Measurements from ENCODE around the gene GLT8D1. TPM values are rescaled to one million over a fixed set of nuclear protein-coding genes. Genes with fewer than 3 reads are reported as not detected.

GLT8D1 gene
- total RNA-seq, 1 donor from 2014 or later: 88.0 TPM

- Mint-ChIP-seq H3K4me3 (no peak overlapping the region), H3K9me3 (no peaks in the 10 kb centered on the region), H3K27me3 (ENCODE audit: insufficient read depth, low read depth) (no peaks in the 10 kb centered on the region), H3K36me3 (peaks cover 29% of the 10 kb centered on the region), H3K4me1 (no peaks in the 10 kb centered on the region), H3K27ac (no peak overlapping the region)
- peaks cover 5% of the 10 kb centered on the region for H3K36me3 ChIP-seq
- peaks cover 20% of the 10 kb centered on the region for H3K79me2 ChIP-seq (ENCODE audit: low read depth)
- H2AFZ ChIP-seq (replicated peaks): no peak overlapping the region
- no peaks in the 10 kb centered on the region for H3K9me3 ChIP-seq (ENCODE audit: low read depth)
- no peak overlapping the region for H3K27ac ChIP-seq
- DNase-seq (ENCODE audit: low spot score): no peak
- H3F3A ChIP-seq (ENCODE audit: low read depth): peaks cover 70% of the 10 kb centered on the region
- H3K4me3 ChIP-seq: no peak overlapping the region
- H3K9ac ChIP-seq: no peak overlapping the region
- H3K4me2 ChIP-seq: no peak overlapping the region
- H3K27me3 ChIP-seq: no peaks in the 10 kb centered on the region
- H3K4me1 ChIP-seq: no peaks in the 10 kb centered on the region
- H4K20me1 ChIP-seq (ENCODE audit: low read depth): no peaks in the 10 kb centered on the region
- TF ChIP-seq CTCF (IDR thresholded peaks at IDR 0.05) (no peak), EZH2phosphoT487 (IDR thresholded peaks at IDR 0.05) (no peak), EZH2 (IDR thresholded peaks at IDR 0.05) (no peak)
Measured at GRCh38 chr3:52697632-52697965, 8.0 kb downstream of the GLT8D1 start.

- no peaks in the 10 kb centered on the region for H3K9me3 Mint-ChIP-seq
- H3K27me3 Mint-ChIP-seq (ENCODE audit: insufficient read depth, low read depth): no peaks in the 10 kb centered on the region
- Histone ChIP-seq H3K79me2 (ENCODE audit: low read depth) (peaks cover 15% of the 10 kb centered on the region), H3K27ac (peak overlapping the region; percentile 40), H3K4me1 (no peaks in the 10 kb centered on the region), H2AFZ (replicated peaks) (no peak overlapping the region), H4K20me1 (ENCODE audit: low read depth) (no peaks in the 10 kb centered on the region), H3K36me3 (peaks cover 5% of the 10 kb centered on the region), H3K4me3 (no peak overlapping the region), H3F3A (ENCODE audit: low read depth) (peaks cover 74% of the 10 kb centered on the region), H3K27me3 (no peaks in the 10 kb centered on the region), H3K4me2 (no peak overlapping the region), H3K9ac (no peak overlapping the region), H3K9me3 (ENCODE audit: low read depth) (no peaks in the 10 kb centered on the region)
- no peak for DNase-seq (ENCODE audit: low spot score)
- H3K27ac Mint-ChIP-seq: no peak overlapping the region
- no peaks in the 10 kb centered on the region for H3K4me1 Mint-ChIP-seq
- H3K4me3 Mint-ChIP-seq: no peak overlapping the region
- peaks cover 30% of the 10 kb centered on the region for H3K36me3 Mint-ChIP-seq
- no peak for TF ChIP-seq CTCF (IDR thresholded peaks at IDR 0.05)
- no peak for TF ChIP-seq EZH2 (IDR thresholded peaks at IDR 0.05)
- no peak for TF ChIP-seq EZH2phosphoT487 (IDR thresholded peaks at IDR 0.05)
Measured at GRCh38 chr3:52696830-52697631, 8.6 kb downstream of the GLT8D1 start.

GRCh38 chr3:52695798-52696671 lies 9.6 kb downstream of the GLT8D1 start:
- Histone ChIP-seq H3K4me3 (no peak overlapping the region), H3F3A (ENCODE audit: low read depth) (peaks cover 83% of the 10 kb centered on the region), H3K9me3 (ENCODE audit: low read depth) (no peaks in the 10 kb centered on the region), H3K79me2 (ENCODE audit: low read depth) (peaks cover 11% of the 10 kb centered on the region), H3K27ac (peak overlapping the region; percentile 55), H3K36me3 (peaks cover 10% of the 10 kb centered on the region), H3K27me3 (no peaks in the 10 kb centered on the region), H4K20me1 (ENCODE audit: low read depth) (no peaks in the 10 kb centered on the region), H3K4me1 (no peaks in the 10 kb centered on the region), H3K9ac (no peak overlapping the region), H2AFZ (replicated peaks) (no peak overlapping the region), H3K4me2 (no peak overlapping the region)
- TF ChIP-seq CTCF (IDR thresholded peaks at IDR 0.05): no peak
- TF ChIP-seq EZH2phosphoT487 (IDR thresholded peaks at IDR 0.05): no peak
- TF ChIP-seq EZH2 (IDR thresholded peaks at IDR 0.05): no peak
- Mint-ChIP-seq H3K27me3 (ENCODE audit: insufficient read depth, low read depth) (no peaks in the 10 kb centered on the region), H3K9me3 (no peaks in the 10 kb centered on the region), H3K4me1 (no peaks in the 10 kb centered on the region), H3K4me3 (no peak overlapping the region), H3K36me3 (peaks cover 30% of the 10 kb centered on the region), H3K27ac (no peak overlapping the region)
- DNase-seq (ENCODE audit: low spot score): no peak

Data from neural progenitor cell (in vitro differentiated cells).